Measurements from ENCODE around the gene OSBPL2. TPM values are rescaled to one million over a fixed set of nuclear protein-coding genes. Genes with fewer than 3 reads are reported as not detected.

OSBPL2 gene
- total RNA-seq, 2 donors from 2014 or later: 46.7 to 50.3 TPM

GRCh38 chr20:62229667-62230066 is 8.7 kb upstream of the OSBPL2 start:
- TF ChIP-seq CTCF (conservative IDR thresholded peaks at IDR 0.05): no peak
- Histone ChIP-seq H3K4me1 (ENCODE audit: control insufficient read depth, insufficient read depth, low read length) (no peaks in the 10 kb centered on the region), H3K36me3 (ENCODE audit: control insufficient read depth, insufficient read depth, low read length) (no peaks in the 10 kb centered on the region), H3K9me3 (ENCODE audit: control insufficient read depth, low read length) (no peaks in the 10 kb centered on the region), H3K4me3 (ENCODE audit: low read length) (no peak overlapping the region), H3K27ac (ENCODE audit: low read depth, low read length) (no peak overlapping the region), H3K27me3 (ENCODE audit: control insufficient read depth, insufficient read depth, low read length, poor library complexity, severe bottlenecking) (peaks cover 20% of the 10 kb centered on the region), H3K9ac (ENCODE audit: extremely low read depth, low read length, poor library complexity, severe bottlenecking) (no peak overlapping the region)
- no peak for DNase-seq
- Mint-ChIP-seq H3K4me1 (no peaks in the 10 kb centered on the region), H3K27ac (no peak overlapping the region), H3K36me3 (ENCODE audit: low read depth) (no peaks in the 10 kb centered on the region), H3K27me3 (ENCODE audit: insufficient read depth) (peaks cover 21% of the 10 kb centered on the region), H3K9me3 (peaks cover 1% of the 10 kb centered on the region), H3K4me3 (no peak overlapping the region)
- WGBS, 2 experiments (ENCODE audit: insufficient coverage in 1 of 2, insufficient read length in 1 of 2): 67 to 72% methylated on average over 4 of the region's 4 CpGs

- no peaks in the 10 kb centered on the region for H3K9me3 ChIP-seq (ENCODE audit: control insufficient read depth, low read length)
- no peak for TF ChIP-seq CTCF (conservative IDR thresholded peaks at IDR 0.05)
- H3K27me3 ChIP-seq (ENCODE audit: control insufficient read depth, insufficient read depth, low read length, poor library complexity, severe bottlenecking): peaks cover 14% of the 10 kb centered on the region
- no peaks in the 10 kb centered on the region for H3K4me1 Mint-ChIP-seq
- H3K27ac Mint-ChIP-seq: no peak overlapping the region
- 91 to 100% methylated on average over 1 to 2 of the region's 2 CpGs for WGBS, 2 experiments (ENCODE audit: insufficient coverage in 1 of 2, insufficient read length in 1 of 2)
- no peak overlapping the region for H3K4me3 Mint-ChIP-seq
- no peak overlapping the region for H3K9ac ChIP-seq (ENCODE audit: extremely low read depth, low read length, poor library complexity, severe bottlenecking)
- H3K4me1 ChIP-seq (ENCODE audit: control insufficient read depth, insufficient read depth, low read length): no peaks in the 10 kb centered on the region
- H3K4me3 ChIP-seq (ENCODE audit: low read length): no peak overlapping the region
- H3K9me3 Mint-ChIP-seq: peaks cover 1% of the 10 kb centered on the region
- no peak overlapping the region for H3K27ac ChIP-seq (ENCODE audit: low read depth, low read length)
- H3K36me3 ChIP-seq (ENCODE audit: control insufficient read depth, insufficient read depth, low read length): no peaks in the 10 kb centered on the region
- no peaks in the 10 kb centered on the region for H3K36me3 Mint-ChIP-seq (ENCODE audit: low read depth)
- DNase-seq: no peak
- peaks cover 15% of the 10 kb centered on the region for H3K27me3 Mint-ChIP-seq (ENCODE audit: insufficient read depth)
These were observed 8.0 kb upstream of the OSBPL2 start for GRCh38 chr20:62230276-62230675.

DNA sequence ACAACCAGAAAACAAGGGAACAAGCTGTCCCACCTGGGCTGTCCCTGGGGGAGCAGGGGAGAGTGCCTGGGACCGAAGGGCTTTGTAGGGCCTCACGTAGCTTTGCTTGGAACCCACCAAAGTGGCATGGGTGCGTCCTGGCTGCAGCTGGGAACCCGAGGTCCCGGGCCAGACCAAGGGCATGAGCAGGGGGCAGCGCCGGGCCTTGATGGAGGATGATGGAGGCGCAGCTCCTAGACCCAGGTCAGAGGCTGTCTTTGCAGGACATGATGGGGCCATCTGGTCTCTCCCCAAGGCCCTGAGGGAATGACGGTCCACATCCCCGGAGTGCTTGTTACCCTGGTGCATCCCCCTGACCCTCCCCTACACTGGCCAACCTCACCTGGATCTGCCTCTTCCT is 7.6 kb upstream of the OSBPL2 start:
- WGBS, 2 experiments (ENCODE audit: insufficient coverage in 1 of 2, insufficient read length in 1 of 2): 92 to 93% methylated on average over 5 to 10 of the region's 10 CpGs
- DNase-seq: no peak
- no peak overlapping the region for H3K4me3 Mint-ChIP-seq

More for the DNA sequence above, 7.6 kb upstream of the OSBPL2 start:
- no peak for TF ChIP-seq CTCF (conservative IDR thresholded peaks at IDR 0.05)
- Histone ChIP-seq H3K27me3 (ENCODE audit: control insufficient read depth, insufficient read depth, low read length, poor library complexity, severe bottlenecking) (peaks cover 9% of the 10 kb centered on the region), H3K9me3 (ENCODE audit: control insufficient read depth, low read length) (no peaks in the 10 kb centered on the region), H3K27ac (ENCODE audit: low read depth, low read length) (no peak overlapping the region), H3K4me3 (ENCODE audit: low read length) (no peak overlapping the region), H3K36me3 (ENCODE audit: control insufficient read depth, insufficient read depth, low read length) (no peaks in the 10 kb centered on the region), H3K4me1 (ENCODE audit: control insufficient read depth, insufficient read depth, low read length) (no peaks in the 10 kb centered on the region), H3K9ac (ENCODE audit: extremely low read depth, low read length, poor library complexity, severe bottlenecking) (no peak overlapping the region)
- no peaks in the 10 kb centered on the region for H3K4me1 Mint-ChIP-seq
- peaks cover 1% of the 10 kb centered on the region for H3K9me3 Mint-ChIP-seq
- H3K27me3 Mint-ChIP-seq (ENCODE audit: insufficient read depth): peaks cover 10% of the 10 kb centered on the region
- no peak overlapping the region for H3K27ac Mint-ChIP-seq
- no peaks in the 10 kb centered on the region for H3K36me3 Mint-ChIP-seq (ENCODE audit: low read depth)
